Panc1 (cell line): ENCODE data around the gene JPH4. TPM values are rescaled to one million over a fixed set of nuclear protein-coding genes. Genes with fewer than 3 reads are reported as not detected.
"Not testable (repeated sequence)": the region's sequence is repeated elsewhere in the genome, so short reads cannot be mapped to it uniquely, and the experiment has no call there.

Source experiments
- ATAC-seq: fragments of 200-7000 bp; cut with Tn5 transposase; 2 replicates; pipeline ENCODE4 v1.9.1; 2020; ENCODE audit warnings: mild to moderate bottlenecking, moderate library complexity
- BruUV-seq: library from RNA; stranded (reverse); fragments of 400-500 nt; replicated peaks from 2 replicates; lab custom pipeline; 2021; lab: Mats Ljungman, UMichigan
- CTCF ChIA-PET: fragments of 300-600 bp; sonication (Branson Sonifier 250); formaldehyde crosslinking; loops from one replicate; lab custom pipeline; 2022; ENCODE audit warnings: antibody characterized with exemption; lab: Charles Lee
- POLR2A ChIA-PET: fragments of 300-600 bp; sonication (Branson Sonifier 250); formaldehyde crosslinking; loops from one replicate; lab custom pipeline; 2022; ENCODE audit warnings: antibody characterized with exemption; lab: Charles Lee
- DNase-seq: peaks from one replicate; pipeline ENCODE4 v3.0.0-alpha.2; 2010; ENCODE audit warnings: low read depth, low spot score
- H3K27ac ChIP-seq: 2 replicates; pipeline ENCODE4 v1.5.1; 2011; ENCODE audit warnings: mild to moderate bottlenecking, low read length, inconsistent platforms
- H3K27me3 ChIP-seq: fragments of 200-500 bp; sonication (Bioruptor generic); 2 replicates; pipeline ENCODE4 v1.6.0; 2014; ENCODE audit warnings: low read length, inconsistent platforms; ENCODE audit not compliant: control insufficient read depth, insufficient read depth
- H3K36me3 ChIP-seq: fragments of 200-500 bp; sonication (Bioruptor generic); 2 replicates; pipeline ENCODE4 v1.5.1; 2014; ENCODE audit warnings: inconsistent platforms, mild to moderate bottlenecking, low read length, moderate library complexity; ENCODE audit not compliant: control insufficient read depth, insufficient read depth
- H3K4me1 ChIP-seq: 2 replicates; pipeline ENCODE4 v1.5.1; 2011; ENCODE audit warnings: inconsistent platforms, mild to moderate bottlenecking, low read length, moderate library complexity; ENCODE audit not compliant: control insufficient read depth, insufficient read depth
- H3K4me3 ChIP-seq, 2 experiments: 2 replicates each; pipeline ENCODE4 v1.5.1; 2011 to 2012; ENCODE audit warnings: low read depth in 2 of 2, low read length in 2 of 2, mild to moderate bottlenecking in 2 of 2, inconsistent platforms in 1 of 2, moderate library complexity in 1 of 2
- H3K9me3 ChIP-seq: fragments of 200-500 bp; sonication (Bioruptor generic); 2 replicates; pipeline ENCODE4 v1.5.1; 2014; ENCODE audit warnings: low read depth, mild to moderate bottlenecking, inconsistent platforms, low read length, moderate library complexity; ENCODE audit not compliant: control insufficient read depth, insufficient read depth
- POLR2AphosphoS5 ChIP-seq: IDR thresholded peaks from 2 replicates; pipeline ENCODE4 v1.6.1; 2012; ENCODE audit warnings: mild to moderate bottlenecking, low read depth, low read length, moderate library complexity
- SIN3A ChIP-seq: IDR thresholded peaks from 2 replicates; pipeline ENCODE4 v1.6.1; 2012; ENCODE audit warnings: low read depth, mild to moderate bottlenecking, low read length, moderate library complexity, borderline replicate concordance; ENCODE audit not compliant: insufficient read depth
- TCF7L2 ChIP-seq: IDR thresholded peaks from 2 replicates; pipeline ENCODE4 v1.6.1; 2011; ENCODE audit warnings: mild to moderate bottlenecking, low read depth, low read length, inconsistent platforms
- in situ Hi-C: cut with HindIII; loops from 2 replicates; pipeline ENCODE4 v1.10.0; 2016; ENCODE audit warnings: low sequenced_read_pairs, low pct_unique_long_range_greater_than_20kb
- intact Hi-C: fragments of 100-400 bp; cut with micrococcal nuclease; formaldehyde crosslinking; loops from one replicate; pipeline ENCODE4 v1.10.0; 2022; ENCODE audit not compliant: unreplicated experiment
- total RNA-seq: library from RNA; stranded (reverse); gene quantifications from one replicate; pipeline ENCODE4 v1.2.1, GENCODE V29; 2021; ENCODE audit not compliant: unreplicated experiment
- TF ChIP-seq, protein P1 (sequence below): fragments of 450-650 bp; IDR thresholded peaks from 2 replicates; pipeline ENCODE4 v1.5.1; 2017; ENCODE audit warnings: mild to moderate bottlenecking
- TF ChIP-seq, protein P2 (sequence below), 2 experiments: IDR thresholded peaks; 2 replicates each; pipeline ENCODE4 v1.6.1; 2011 to 2012; ENCODE audit warnings: low read depth in 2 of 2, control low read depth in 1 of 2, low read length in 1 of 2, mild to moderate bottlenecking in 1 of 2, moderate library complexity in 1 of 2; ENCODE audit not compliant: insufficient read depth in 1 of 2

Gene JPH4
- total RNA-seq, 1 experiment from 2014 or later, result 0.05 TPM

DNA sequence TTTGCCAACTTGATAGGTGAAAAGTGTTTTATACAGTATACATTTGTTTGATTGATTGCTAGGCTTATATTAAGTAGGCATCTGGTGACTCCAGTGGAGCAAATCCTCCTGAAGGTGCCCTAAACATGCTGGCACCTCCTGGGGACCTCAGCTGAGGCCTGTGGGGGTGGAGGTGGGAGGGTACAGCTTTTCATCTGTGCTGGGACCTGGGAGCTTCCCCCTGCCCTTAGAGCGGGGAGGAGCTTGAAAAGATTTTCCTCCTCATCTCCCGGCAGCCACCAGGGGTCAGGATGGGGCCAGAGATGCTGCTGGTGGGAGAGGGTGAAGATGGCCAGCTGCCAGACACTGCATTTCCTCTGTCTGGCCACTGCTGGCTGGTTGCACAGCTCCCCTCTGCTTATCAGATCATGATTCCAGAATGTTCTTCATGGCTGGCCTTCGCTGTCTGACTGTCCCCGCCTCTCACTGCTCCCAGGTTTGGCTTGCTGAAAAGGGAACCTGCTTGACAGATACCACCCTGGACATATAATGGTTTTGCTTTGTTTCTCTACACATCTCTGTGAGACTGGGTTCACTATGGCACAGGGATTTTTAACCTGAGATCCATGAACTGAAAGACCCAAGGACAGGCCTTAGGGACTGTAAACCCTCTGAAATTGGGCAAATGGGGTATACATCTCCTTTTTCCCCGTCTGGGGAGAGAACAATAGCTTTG, 10.5 kb upstream of the JPH4 start:
- H3K27ac ChIP-seq, result no peak overlapping the region
- ChIA-PET POLR2A (no interaction called here), CTCF (interaction anchor here (0.9 to 2.2 kb wide), 4 partner anchors 43 to 333 kb away, joined by 4 to 10 read pairs (median 4); no protein-coding TSS in a partner anchor)
- ATAC-seq (peak; percentile 90), DNase-seq (no peak)
- intact Hi-C loops (no loop called here), in situ Hi-C loops (no loop called here)
- TF ChIP-seq, protein P1, sequence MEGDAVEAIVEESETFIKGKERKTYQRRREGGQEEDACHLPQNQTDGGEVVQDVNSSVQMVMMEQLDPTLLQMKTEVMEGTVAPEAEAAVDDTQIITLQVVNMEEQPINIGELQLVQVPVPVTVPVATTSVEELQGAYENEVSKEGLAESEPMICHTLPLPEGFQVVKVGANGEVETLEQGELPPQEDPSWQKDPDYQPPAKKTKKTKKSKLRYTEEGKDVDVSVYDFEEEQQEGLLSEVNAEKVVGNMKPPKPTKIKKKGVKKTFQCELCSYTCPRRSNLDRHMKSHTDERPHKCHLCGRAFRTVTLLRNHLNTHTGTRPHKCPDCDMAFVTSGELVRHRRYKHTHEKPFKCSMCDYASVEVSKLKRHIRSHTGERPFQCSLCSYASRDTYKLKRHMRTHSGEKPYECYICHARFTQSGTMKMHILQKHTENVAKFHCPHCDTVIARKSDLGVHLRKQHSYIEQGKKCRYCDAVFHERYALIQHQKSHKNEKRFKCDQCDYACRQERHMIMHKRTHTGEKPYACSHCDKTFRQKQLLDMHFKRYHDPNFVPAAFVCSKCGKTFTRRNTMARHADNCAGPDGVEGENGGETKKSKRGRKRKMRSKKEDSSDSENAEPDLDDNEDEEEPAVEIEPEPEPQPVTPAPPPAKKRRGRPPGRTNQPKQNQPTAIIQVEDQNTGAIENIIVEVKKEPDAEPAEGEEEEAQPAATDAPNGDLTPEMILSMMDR, result peak; percentile 79
- TF ChIP-seq, protein P2, sequence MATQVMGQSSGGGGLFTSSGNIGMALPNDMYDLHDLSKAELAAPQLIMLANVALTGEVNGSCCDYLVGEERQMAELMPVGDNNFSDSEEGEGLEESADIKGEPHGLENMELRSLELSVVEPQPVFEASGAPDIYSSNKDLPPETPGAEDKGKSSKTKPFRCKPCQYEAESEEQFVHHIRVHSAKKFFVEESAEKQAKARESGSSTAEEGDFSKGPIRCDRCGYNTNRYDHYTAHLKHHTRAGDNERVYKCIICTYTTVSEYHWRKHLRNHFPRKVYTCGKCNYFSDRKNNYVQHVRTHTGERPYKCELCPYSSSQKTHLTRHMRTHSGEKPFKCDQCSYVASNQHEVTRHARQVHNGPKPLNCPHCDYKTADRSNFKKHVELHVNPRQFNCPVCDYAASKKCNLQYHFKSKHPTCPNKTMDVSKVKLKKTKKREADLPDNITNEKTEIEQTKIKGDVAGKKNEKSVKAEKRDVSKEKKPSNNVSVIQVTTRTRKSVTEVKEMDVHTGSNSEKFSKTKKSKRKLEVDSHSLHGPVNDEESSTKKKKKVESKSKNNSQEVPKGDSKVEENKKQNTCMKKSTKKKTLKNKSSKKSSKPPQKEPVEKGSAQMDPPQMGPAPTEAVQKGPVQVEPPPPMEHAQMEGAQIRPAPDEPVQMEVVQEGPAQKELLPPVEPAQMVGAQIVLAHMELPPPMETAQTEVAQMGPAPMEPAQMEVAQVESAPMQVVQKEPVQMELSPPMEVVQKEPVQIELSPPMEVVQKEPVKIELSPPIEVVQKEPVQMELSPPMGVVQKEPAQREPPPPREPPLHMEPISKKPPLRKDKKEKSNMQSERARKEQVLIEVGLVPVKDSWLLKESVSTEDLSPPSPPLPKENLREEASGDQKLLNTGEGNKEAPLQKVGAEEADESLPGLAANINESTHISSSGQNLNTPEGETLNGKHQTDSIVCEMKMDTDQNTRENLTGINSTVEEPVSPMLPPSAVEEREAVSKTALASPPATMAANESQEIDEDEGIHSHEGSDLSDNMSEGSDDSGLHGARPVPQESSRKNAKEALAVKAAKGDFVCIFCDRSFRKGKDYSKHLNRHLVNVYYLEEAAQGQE (IDR thresholded peaks at IDR 0.05; ENCODE audit: insufficient read depth in 1 of 2, low read depth in 2 of 2, low read length in 1 of 2), result no peak
- TF ChIP-seq POLR2AphosphoS5 (no peak), SIN3A (no peak), TCF7L2 (no peak)
- no peaks in the 10 kb centered on the region for H3K9me3 ChIP-seq
- H3K4me3 ChIP-seq, result no peak overlapping the region
- no peaks in the 10 kb centered on the region for H3K36me3 ChIP-seq
- no TSS peak for BruUV-seq
- no peaks in the 10 kb centered on the region for H3K4me1 ChIP-seq
- no peaks in the 10 kb centered on the region for H3K27me3 ChIP-seq

DNA sequence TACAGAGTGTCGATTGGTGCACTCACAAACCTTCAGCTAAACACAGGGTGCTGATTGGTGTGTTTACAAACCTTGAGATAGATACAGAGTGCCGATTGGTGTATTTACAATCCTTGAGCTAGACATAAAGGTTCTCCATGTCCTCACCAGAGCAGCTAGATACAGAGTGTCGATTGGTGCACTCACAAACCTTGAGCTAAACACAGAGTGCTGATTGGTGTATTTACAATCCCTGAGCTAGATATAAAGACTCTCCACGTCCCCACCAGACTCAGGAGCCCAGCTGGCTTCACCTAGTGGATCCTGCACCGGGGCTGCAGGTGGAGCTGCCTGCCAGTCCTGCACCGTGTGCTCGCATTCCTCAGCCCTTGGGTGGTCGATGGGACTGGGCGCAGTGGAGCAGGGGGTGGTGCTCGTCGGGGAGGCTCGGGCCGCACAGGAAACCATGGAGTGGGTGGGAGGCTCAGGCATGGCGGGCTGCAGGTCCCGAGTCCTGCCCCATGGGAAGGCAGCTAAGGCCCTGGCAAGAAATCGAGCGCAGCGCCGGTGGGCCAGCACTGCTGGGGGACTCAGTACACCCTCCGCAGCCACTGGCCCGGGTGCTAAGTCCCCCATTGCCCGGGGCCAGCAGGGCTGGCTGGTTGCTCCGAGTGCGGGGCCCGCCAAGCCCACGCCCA, 6.1 kb upstream of the JPH4 start:
- H3K9me3 ChIP-seq, in situ Hi-C loops, BruUV-seq, intact Hi-C loops, POLR2A ChIA-PET, H3K27ac ChIP-seq, H3K36me3 ChIP-seq, DNase-seq, H3K4me3 ChIP-seq, ATAC-seq, H3K4me1 ChIP-seq, CTCF ChIA-PET, H3K27me3 ChIP-seq: not testable (repeated sequence)

DNA sequence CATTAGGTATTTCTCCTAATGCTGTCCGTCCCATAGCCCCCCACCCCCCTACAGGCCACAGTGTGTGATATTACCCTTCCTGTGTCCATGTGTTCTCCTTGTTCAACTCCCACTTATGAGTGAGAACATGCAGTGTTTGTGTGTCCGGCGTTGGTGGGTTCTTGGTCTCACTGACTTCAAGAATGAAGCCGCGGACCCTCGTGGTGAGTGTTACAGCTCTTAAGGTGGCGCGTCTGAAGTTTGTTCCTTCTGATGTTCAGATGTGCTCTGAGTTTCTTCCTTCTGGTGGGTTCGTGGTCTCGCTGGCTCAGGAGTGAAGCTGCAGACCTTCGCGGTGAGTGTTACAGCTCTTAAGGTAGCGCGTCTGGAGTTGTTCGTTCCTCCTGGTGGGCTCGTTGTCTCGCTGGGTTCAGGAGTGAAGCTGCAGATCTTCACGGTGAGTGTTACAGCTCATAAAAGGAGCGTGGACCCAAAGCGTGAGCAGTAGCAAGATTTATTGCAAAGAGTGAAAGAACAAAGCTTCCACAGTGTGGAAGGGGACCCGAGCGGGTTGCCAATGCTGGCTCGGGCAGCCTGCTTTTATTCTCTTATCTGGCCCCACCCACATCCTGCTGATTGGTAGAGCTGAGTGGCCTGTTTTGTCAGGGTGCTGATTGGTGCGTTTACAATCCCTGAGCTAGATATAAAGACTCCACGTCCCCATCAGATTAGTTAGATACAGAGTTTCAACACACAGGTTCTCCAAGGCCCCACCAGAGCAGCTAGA, 5.4 kb upstream of the JPH4 start:
- intact Hi-C loops, H3K27ac ChIP-seq, CTCF ChIA-PET, H3K4me1 ChIP-seq, H3K27me3 ChIP-seq, H3K36me3 ChIP-seq, in situ Hi-C loops, H3K4me3 ChIP-seq, BruUV-seq, H3K9me3 ChIP-seq, POLR2A ChIA-PET, ATAC-seq, DNase-seq: not testable (repeated sequence)
